GM18502 (cell line): Measurements from ENCODE around the gene SORCS3.

Experiments
- ATAC-seq: cut with Tn5 transposase; IDR thresholded peaks from one replicate; pipeline ENCODE4 v1.9.1; 2021; ENCODE audit warnings: mild to moderate bottlenecking; ENCODE audit not compliant: unreplicated experiment, poor library complexity

Gene SORCS3

GRCh38 chr10:104947314-104947713 is 306.2 kb downstream of the SORCS3 start:
- ATAC-seq: no peak

- no peak for ATAC-seq
These were observed 316.2 kb downstream of the SORCS3 start for GRCh38 chr10:104957178-104957841.

GRCh38 chr10:104966563-104967297 is 325.6 kb downstream of the SORCS3 start:
- no peak for ATAC-seq

GRCh38 chr10:104980368-104980767 is 339.3 kb downstream of the SORCS3 start:
- no peak for ATAC-seq

GRCh38 chr10:104981995-104982394 is 340.9 kb downstream of the SORCS3 start:
- no peak for ATAC-seq

GRCh38 chr10:104988686-104989085 is 347.6 kb downstream of the SORCS3 start:
- no peak for ATAC-seq

- no peak for ATAC-seq
These were observed 348.8 kb downstream of the SORCS3 start for GRCh38 chr10:104989880-104990279.

- no peak for ATAC-seq
These were observed 352.0 kb downstream of the SORCS3 start for GRCh38 chr10:104993085-104993484.

- ATAC-seq: no peak
These were observed 360.2 kb downstream of the SORCS3 start for GRCh38 chr10:105001269-105001668.

- ATAC-seq: no peak
These were observed 369.5 kb downstream of the SORCS3 start for GRCh38 chr10:105010411-105011121.

GRCh38 chr10:105017116-105017515 is 376.0 kb downstream of the SORCS3 start:
- ATAC-seq: no peak

GRCh38 chr10:105017691-105018090 is 376.6 kb downstream of the SORCS3 start:
- no peak for ATAC-seq

GRCh38 chr10:105023211-105024111 is 382.4 kb downstream of the SORCS3 start:
- ATAC-seq: no peak

GRCh38 chr10:105024184-105024583 is 383.1 kb downstream of the SORCS3 start:
- no peak for ATAC-seq

GRCh38 chr10:105025092-105025491 is 384.0 kb downstream of the SORCS3 start:
- no peak for ATAC-seq

GRCh38 chr10:105026566-105026965 is 385.5 kb downstream of the SORCS3 start:
- no peak for ATAC-seq

GRCh38 chr10:105029286-105029685 is 388.2 kb downstream of the SORCS3 start:
- ATAC-seq: no peak

- no peak for ATAC-seq
These were observed 395.9 kb downstream of the SORCS3 start for GRCh38 chr10:105037022-105037421.

GRCh38 chr10:105041956-105042355 is 400.9 kb downstream of the SORCS3 start:
- no peak for ATAC-seq

GRCh38 chr10:105042906-105043552 is 401.9 kb downstream of the SORCS3 start:
- no peak for ATAC-seq
